ENCODE data around the gene PEX16. TPM values are rescaled to one million over a fixed set of nuclear protein-coding genes. Genes with fewer than 3 reads are reported as not detected.

PEX16 gene
- total RNA-seq, 1 donor from 2014 or later: 20.7 TPM

GRCh38 chr11:45899086-45899447 is 18.6 kb downstream of the PEX16 start:
- Mint-ChIP-seq H3K4me3 (peak overlapping the region; percentile 69), H3K4me1 (peaks cover 11% of the 10 kb centered on the region), H3K9me3 (no peaks in the 10 kb centered on the region), H3K36me3 (no peaks in the 10 kb centered on the region), H3K27me3 (ENCODE audit: low read depth) (peaks cover 5% of the 10 kb centered on the region), H3K27ac (peak overlapping the region; percentile 61)
- no peak for DNase-seq (ENCODE audit: low spot score in 2 of 2, unreplicated experiment in 2 of 2)
- no peak for TF ChIP-seq CTCF (IDR thresholded peaks at IDR 0.05; ENCODE audit: unreplicated experiment)

DNA sequence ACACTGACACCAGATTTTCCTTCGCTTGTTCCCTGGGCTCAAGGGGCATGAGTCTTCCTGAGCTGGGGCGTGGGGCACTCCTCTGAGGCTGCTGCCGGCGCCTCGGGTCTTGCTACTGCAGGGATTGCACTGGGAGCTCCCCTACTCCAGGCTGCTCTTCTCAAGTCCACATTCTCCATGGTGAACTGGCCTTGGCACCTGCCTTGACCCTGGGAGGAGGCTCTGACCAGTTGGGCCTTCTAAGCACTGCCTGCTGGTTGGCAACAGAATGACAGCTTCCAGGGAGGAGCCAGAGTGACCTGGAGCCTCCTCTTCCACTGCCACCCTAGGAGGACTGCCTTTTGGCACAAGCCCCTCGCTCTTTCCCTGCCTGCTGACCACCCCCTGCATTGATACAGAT is 20.1 kb downstream of the PEX16 start:
- Mint-ChIP-seq H3K4me1 (peaks cover 11% of the 10 kb centered on the region), H3K36me3 (no peaks in the 10 kb centered on the region), H3K4me3 (no peak overlapping the region), H3K27me3 (ENCODE audit: low read depth) (peaks cover 5% of the 10 kb centered on the region), H3K9me3 (no peaks in the 10 kb centered on the region), H3K27ac (no peak overlapping the region)
- no peak for DNase-seq (ENCODE audit: low spot score in 2 of 2, unreplicated experiment in 2 of 2)
- no peak for TF ChIP-seq CTCF (IDR thresholded peaks at IDR 0.05; ENCODE audit: unreplicated experiment)

DNA sequence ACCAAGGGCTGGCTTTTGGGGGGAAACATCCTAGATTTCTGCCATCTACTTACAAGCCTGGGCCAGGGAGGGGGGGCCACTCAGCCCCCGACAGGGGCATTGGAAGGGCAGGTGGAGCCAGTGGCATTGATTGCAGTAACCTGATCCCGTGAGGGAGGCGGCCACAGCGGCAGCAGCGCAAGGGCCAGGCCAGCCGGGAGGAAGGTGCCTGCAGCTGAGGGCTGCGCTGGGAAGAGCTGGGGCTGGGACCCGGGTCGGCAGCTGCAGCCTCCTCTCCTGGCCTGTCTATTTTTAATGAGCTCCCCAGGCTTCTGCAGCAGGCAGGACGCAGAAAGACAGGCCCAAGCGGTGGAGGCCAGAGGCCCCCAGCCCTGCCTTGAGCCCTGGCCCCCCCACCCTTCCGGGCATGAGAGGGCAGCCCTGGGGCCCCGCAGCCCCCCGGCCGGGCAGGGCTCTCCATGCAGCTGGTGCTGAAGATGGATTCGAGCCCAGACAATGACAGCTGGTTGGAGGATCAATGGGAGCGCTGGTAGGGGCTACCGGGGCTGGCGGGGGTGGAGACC is 21.2 kb downstream of the PEX16 start:
- Mint-ChIP-seq H3K9me3 (no peaks in the 10 kb centered on the region), H3K4me1 (peaks cover 11% of the 10 kb centered on the region), H3K4me3 (no peak overlapping the region), H3K27ac (no peak overlapping the region), H3K36me3 (no peaks in the 10 kb centered on the region), H3K27me3 (ENCODE audit: low read depth) (peaks cover 8% of the 10 kb centered on the region)
- TF ChIP-seq CTCF (IDR thresholded peaks at IDR 0.05; ENCODE audit: unreplicated experiment): no peak
- peak in 1 of 2 experiments; percentile 49 for DNase-seq (ENCODE audit: low spot score in 2 of 2, unreplicated experiment in 2 of 2)

GRCh38 chr11:45895553-45896259 is 22.0 kb downstream of the PEX16 start:
- no peak for DNase-seq (ENCODE audit: low spot score in 2 of 2, unreplicated experiment in 2 of 2)
- TF ChIP-seq CTCF (IDR thresholded peaks at IDR 0.05; ENCODE audit: unreplicated experiment): no peak
- Mint-ChIP-seq H3K9me3 (no peaks in the 10 kb centered on the region), H3K27ac (no peak overlapping the region), H3K27me3 (ENCODE audit: low read depth) (peaks cover 6% of the 10 kb centered on the region), H3K36me3 (no peaks in the 10 kb centered on the region), H3K4me3 (no peak overlapping the region), H3K4me1 (peaks cover 7% of the 10 kb centered on the region)

DNA sequence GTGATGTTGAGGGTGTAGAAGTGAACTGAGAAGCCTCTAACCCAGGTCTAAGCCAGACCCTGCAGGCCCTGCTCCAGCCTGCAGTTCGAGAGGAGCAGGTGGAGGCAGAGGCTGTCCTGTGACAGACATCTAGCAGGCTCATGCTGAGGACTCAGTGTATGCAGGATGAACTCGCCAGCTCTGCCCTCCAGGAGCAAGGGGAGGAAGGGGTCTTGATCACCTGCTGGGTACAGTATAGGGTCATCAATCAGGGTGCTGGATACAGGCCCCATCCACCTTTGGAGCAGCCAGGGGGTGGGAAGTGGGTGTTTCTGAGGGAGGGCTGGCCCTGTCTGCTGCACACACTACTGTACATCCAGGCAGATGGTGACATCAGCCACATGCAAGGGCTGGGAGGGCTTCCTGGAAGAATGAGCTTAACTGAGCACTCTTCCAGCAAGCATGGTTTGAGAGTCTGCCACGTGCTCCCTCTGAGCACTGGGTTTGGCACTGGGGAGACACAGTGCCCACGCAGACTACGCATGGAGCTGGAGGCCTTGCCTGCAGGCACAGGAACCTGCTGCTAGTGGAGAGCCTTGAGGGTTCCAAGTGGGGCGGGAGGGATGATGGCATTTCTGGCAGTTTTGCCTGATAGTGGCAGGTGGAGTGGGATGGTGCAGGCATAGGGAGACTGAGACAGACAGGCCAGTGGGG is 23.0 kb downstream of the PEX16 start:
- Mint-ChIP-seq H3K27ac (no peak overlapping the region), H3K27me3 (ENCODE audit: low read depth) (peaks cover 12% of the 10 kb centered on the region), H3K4me3 (no peak overlapping the region), H3K4me1 (peaks cover 4% of the 10 kb centered on the region), H3K36me3 (no peaks in the 10 kb centered on the region), H3K9me3 (no peaks in the 10 kb centered on the region)
- no peak for DNase-seq (ENCODE audit: low spot score in 2 of 2, unreplicated experiment in 2 of 2)
- TF ChIP-seq CTCF (IDR thresholded peaks at IDR 0.05; ENCODE audit: unreplicated experiment): no peak
